Right cardiac atrium (tissue), 5 donors: ENCODE data around the gene HMGN1. TPM values are rescaled to one million over a fixed set of nuclear protein-coding genes. Genes with fewer than 3 reads are reported as not detected.
A peak's percentile ranks its signal among the peaks of the same experiment; 100 is the strongest.

Source experiments
- ATAC-seq, 2 donors: fragments of 200-7000 bp; cut with Tn5 transposase; one replicate each; pipeline versions ENCODE4 v1.8.0 to v1.9.1; 2020; ENCODE audit warnings: moderate library complexity in 2 of 2, mild to moderate bottlenecking in 1 of 2
- DNase-seq, 3 donors: peaks; one replicate each; pipeline ENCODE4 v3.0.0-alpha.2; 2020
- H3K27ac ChIP-seq: one replicate; pipeline ENCODE4 v1.5.1; 2013; ENCODE audit warnings: mild to moderate bottlenecking, low read length, control low read depth, moderate library complexity
- H3K27me3 ChIP-seq: one replicate; pipeline ENCODE4 v1.6.1; 2013; ENCODE audit not compliant: control insufficient read depth, insufficient read depth
- H3K4me1 ChIP-seq: one replicate; pipeline ENCODE4 v1.6.1; 2013; ENCODE audit warnings: low read length; ENCODE audit not compliant: control insufficient read depth, insufficient read depth
- H3K4me3 ChIP-seq: one replicate; pipeline ENCODE4 v1.5.1; 2013; ENCODE audit warnings: low read length, control low read depth
- H3K9me3 ChIP-seq: one replicate; pipeline ENCODE4 v1.6.1; 2013; ENCODE audit warnings: low read length; ENCODE audit not compliant: control insufficient read depth
- WGBS: extraction: QIAGEN DNeasy Blood & Tissue Kit; methylation state at CpG from one replicate; pipeline ENCODE4 v1.1.7; 2013; 5-methylcytosine and 5-hydroxymethylcytosine counted together
- intact Hi-C, 4 donors: fragments of 100-400 bp; cut with DNase I; formaldehyde crosslinking; loops; one replicate each; pipeline versions ENCODE4 v1.11.0 to v1.14.0; 2022 to 2023
- polyA plus RNA-seq: library from polyadenylated mRNA; stranded (reverse); fragments of 200-250 nt; gene quantifications from one replicate; pipeline ENCODE4 v1.2.3, GENCODE V29; 2013
- total RNA-seq, 4 donors: library from RNA; stranded (reverse); fragmentation: NEBNext Ultra II Directional; extraction: Animal tissue kit (Norgen Biotek cat#: 25700); gene quantifications; one replicate each; pipeline ENCODE4 v1.2.1, GENCODE V29; 2021
- donor health status: healthy with polysubstance abuse.
- donor health status: DM: no; HTN: yes; CAD: no.
- donor health status: DM: no; HTN: no; CAD: no.
- donor health status: DM: no; HTN: yes; CAD: no; lungs with severe emphysema.
- donor health status: DM: yes; HTN: yes; CAD: no.

HMGN1 gene
- total and polyA plus RNA-seq, 5 donors: 50.7 to 84.6 (median 78.2) TPM

GRCh38 chr21:39330001-39330400 lies 18.9 kb downstream of the HMGN1 start:
- 91% methylated on average over 6 of the region's 6 CpGs for WGBS
- Histone ChIP-seq H3K4me3 (no peak overlapping the region), H3K27ac (no peak overlapping the region), H3K4me1 (no peaks in the 10 kb centered on the region), H3K9me3 (no peaks in the 10 kb centered on the region), H3K27me3 (no peaks in the 10 kb centered on the region)
- DNase-seq: no peak
- no peak for ATAC-seq
- intact Hi-C loops: no loop called here

DNA sequence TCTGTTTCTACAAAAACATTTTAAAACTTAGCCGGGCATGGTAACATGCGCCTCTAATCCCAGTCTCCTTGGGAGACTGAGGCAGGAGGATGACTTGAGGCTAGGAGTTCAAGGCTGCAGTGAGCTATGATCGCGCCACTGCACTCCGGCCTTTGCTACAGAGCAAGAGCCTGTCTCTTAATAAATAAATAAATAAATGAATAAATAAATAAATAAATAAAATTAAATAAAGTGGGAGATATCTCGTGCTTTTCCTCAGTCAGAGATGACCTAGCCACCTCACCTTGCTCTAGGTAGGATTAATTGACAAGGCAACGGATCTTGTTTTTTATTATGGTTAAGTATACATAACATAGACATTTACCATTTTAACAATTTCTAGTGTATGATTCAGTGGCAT lies 21.2 kb downstream of the HMGN1 start:
- 97% methylated on average over 7 of the region's 7 CpGs for WGBS
- ATAC-seq (no peak), DNase-seq (no peak)
- intact Hi-C loops: no loop called here
- no peaks in the 10 kb centered on the region for H3K4me1 ChIP-seq
- no peak overlapping the region for H3K4me3 ChIP-seq
- H3K9me3 ChIP-seq: no peaks in the 10 kb centered on the region
- no peak overlapping the region for H3K27ac ChIP-seq
- H3K27me3 ChIP-seq: no peaks in the 10 kb centered on the region

GRCh38 chr21:39326607-39327307 lies 22.1 kb downstream of the HMGN1 start:
- no peak overlapping the region for H3K27ac ChIP-seq
- H3K27me3 ChIP-seq: no peaks in the 10 kb centered on the region
- H3K4me1 ChIP-seq: no peaks in the 10 kb centered on the region
- WGBS: 82% methylated on average over 7 of the region's 7 CpGs
- H3K9me3 ChIP-seq: no peaks in the 10 kb centered on the region
- no peak overlapping the region for H3K4me3 ChIP-seq
- no peak for DNase-seq
- intact Hi-C loops: no loop called here
- no peak for ATAC-seq

GRCh38 chr21:39325458-39325857 lies 23.4 kb downstream of the HMGN1 start:
- H3K27me3 ChIP-seq: no peaks in the 10 kb centered on the region
- no peak overlapping the region for H3K27ac ChIP-seq
- WGBS: 98% methylated on average over 4 of the region's 4 CpGs
- no peak overlapping the region for H3K4me3 ChIP-seq
- ATAC-seq: no peak
- intact Hi-C loops: no loop called here
- H3K4me1 ChIP-seq: no peaks in the 10 kb centered on the region
- DNase-seq: no peak
- no peaks in the 10 kb centered on the region for H3K9me3 ChIP-seq

- Histone ChIP-seq H3K4me3 (no peak overlapping the region), H3K4me1 (peaks cover 6% of the 10 kb centered on the region), H3K27ac (no peak overlapping the region), H3K27me3 (no peaks in the 10 kb centered on the region), H3K9me3 (no peaks in the 10 kb centered on the region)
- DNase-seq (no peak), ATAC-seq (no peak)
- intact Hi-C loops: no loop called here
- 83% methylated on average over 6 of the region's 6 CpGs for WGBS
Observed at GRCh38 chr21:39321424-39321823, 27.5 kb downstream of the HMGN1 start.

- H3K4me1 ChIP-seq: peaks cover 6% of the 10 kb centered on the region
- intact Hi-C loops: loop anchor here in 2 of 4 donors (10.0 kb wide), 1 partner anchor 65 kb away; a partner anchor contains a TSS
- DNase-seq (peak in 1 of 3 donors; percentile 26), ATAC-seq (peak; percentile 52 to 68)
- WGBS: 53% methylated on average over 3 of the region's 3 CpGs
- no peak overlapping the region for H3K4me3 ChIP-seq
- H3K9me3 ChIP-seq: no peaks in the 10 kb centered on the region
- H3K27me3 ChIP-seq: no peaks in the 10 kb centered on the region
- H3K27ac ChIP-seq: peak overlapping the region; percentile 96
Observed at GRCh38 chr21:39319814-39320332, 29.0 kb downstream of the HMGN1 start.

DNA sequence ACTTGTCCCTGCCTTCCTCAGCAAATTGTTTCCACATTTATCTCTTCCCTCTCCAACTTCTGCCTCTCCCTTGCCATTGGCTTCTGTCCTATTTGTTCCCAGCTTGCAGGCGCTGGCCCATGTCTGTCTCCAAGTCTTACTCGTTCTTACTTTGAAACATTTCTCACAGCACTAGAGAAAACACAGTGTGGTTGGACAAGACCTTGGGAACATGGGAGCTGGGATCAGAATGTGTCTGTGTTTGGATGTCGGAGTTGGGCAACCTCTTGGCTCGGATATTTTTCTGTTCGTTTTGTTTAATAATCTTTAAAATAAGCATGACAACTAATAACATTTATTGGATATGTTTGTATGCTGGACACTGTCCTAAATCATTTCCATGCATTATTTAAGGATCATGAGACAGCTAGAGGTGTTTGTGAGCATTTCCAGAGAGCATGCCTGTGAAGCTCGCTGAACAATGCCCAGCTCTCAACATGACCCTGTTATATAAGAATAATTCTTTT lies 29.6 kb downstream of the HMGN1 start:
- WGBS: 30% methylated on average over 6 of the region's 6 CpGs
- peaks cover 8% of the 10 kb centered on the region for H3K4me1 ChIP-seq
- no peaks in the 10 kb centered on the region for H3K9me3 ChIP-seq
- no peak overlapping the region for H3K4me3 ChIP-seq
- H3K27ac ChIP-seq: peak overlapping the region; percentile 63
- intact Hi-C loops: loop anchor here in 2 of 4 donors (10.0 kb wide), 1 partner anchor 65 kb away; a partner anchor contains a TSS
- peak; percentile 30 to 81 (median 78) for DNase-seq
- peak; percentile 64 to 85 for ATAC-seq
- H3K27me3 ChIP-seq: no peaks in the 10 kb centered on the region

DNA sequence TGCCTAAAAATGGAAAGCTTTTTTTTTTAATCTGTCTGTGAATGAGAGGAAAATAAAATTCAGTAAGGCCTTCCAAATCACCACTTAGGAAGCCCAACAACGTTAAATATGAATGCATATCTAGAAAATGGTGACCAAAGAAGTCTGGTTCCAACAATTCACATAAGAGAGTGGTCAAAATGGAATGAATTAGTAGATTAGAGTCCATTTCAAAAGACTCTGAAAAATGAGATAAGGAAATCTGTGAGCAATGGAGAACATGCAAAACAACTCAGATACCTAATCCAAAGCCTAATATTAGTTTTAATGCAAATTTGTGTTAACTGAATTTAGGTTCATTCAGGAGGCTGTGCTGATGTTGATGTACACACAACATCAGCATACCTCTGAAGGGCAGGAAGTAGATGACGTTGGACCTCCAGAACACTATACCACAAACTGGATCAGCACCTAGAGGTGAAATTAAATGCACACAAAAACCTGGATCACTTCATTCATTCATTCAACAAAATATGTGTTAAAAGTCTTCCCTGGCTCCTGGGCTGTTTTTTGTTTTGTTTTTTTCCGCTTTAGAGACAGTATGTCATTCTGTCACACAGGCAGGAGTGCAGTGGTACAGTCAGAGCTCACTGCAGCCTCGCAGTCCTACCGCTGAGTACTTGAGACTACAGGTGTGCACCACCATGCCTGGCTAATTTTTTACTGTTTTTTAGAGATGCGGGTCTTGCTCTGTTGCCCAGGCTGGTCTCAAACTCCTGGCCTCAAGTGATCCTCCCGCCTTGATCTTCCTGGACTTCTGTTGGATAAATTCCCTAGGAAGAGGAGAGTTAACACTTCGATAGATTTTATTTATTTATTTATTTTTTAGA lies 30.6 kb downstream of the HMGN1 start:
- Histone ChIP-seq H3K9me3 (no peaks in the 10 kb centered on the region), H3K27ac (peak overlapping the region; percentile 40), H3K27me3 (no peaks in the 10 kb centered on the region), H3K4me1 (peaks cover 8% of the 10 kb centered on the region), H3K4me3 (no peak overlapping the region)
- DNase-seq (no peak), ATAC-seq (no peak)
- intact Hi-C loops: loop anchor here in 2 of 4 donors (10.0 kb wide), 1 partner anchor 66 kb away; a partner anchor contains a TSS
- WGBS: 71% methylated on average over 8 of the region's 8 CpGs

DNA sequence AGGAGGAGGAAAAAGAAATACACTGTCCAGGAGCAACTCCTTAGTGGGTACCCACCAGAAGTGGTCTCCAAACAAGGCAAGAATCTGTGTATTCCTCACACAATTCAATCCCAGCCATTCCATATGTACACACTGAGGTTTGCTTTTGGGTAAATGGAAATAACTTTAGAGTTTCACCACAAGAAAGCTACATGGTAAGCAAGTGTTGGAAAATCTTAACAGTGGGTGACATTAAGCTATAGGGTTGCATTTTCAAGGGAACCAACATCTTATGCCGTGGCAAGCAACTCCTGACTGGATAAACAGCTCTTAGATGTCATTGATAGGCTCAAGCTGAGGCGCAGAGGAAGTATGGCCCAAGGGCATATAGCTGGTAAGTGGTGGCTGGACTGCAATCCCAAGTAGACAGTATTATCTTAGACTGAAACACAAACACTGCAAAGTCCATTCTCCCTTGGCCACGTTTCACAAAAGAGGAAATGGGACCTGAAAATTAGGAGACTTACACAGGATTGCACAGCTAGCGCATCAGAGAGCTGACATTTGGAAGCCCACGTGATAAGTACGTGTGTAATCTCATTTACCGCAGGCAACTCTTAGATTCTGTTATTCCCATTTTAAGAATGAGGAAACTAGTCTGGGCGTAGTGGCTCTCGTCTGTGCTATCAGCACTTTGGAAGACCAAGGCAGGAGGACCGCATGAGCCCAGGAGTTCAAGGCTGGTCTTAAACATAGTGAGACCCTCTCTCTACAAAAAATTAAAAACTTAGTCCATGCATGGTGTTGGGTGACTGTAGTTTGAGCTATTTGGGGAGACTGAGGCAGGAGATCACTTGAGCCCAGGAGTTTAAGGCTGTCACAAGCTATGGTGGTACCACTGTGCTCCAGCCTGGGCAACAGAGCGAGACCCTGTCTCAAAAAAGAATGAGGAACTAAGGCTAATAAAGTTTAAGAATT lies 31.5 kb downstream of the HMGN1 start:
- H3K27ac ChIP-seq: no peak overlapping the region
- DNase-seq (no peak), ATAC-seq (no peak)
- no peak overlapping the region for H3K4me3 ChIP-seq
- intact Hi-C loops: loop anchor here in 2 of 4 donors (10.0 kb wide), 1 partner anchor 67 kb away; a partner anchor contains a TSS
- peaks cover 8% of the 10 kb centered on the region for H3K4me1 ChIP-seq
- 52% methylated on average over 11 of the region's 11 CpGs for WGBS
- H3K9me3 ChIP-seq: no peaks in the 10 kb centered on the region
- H3K27me3 ChIP-seq: no peaks in the 10 kb centered on the region

DNA sequence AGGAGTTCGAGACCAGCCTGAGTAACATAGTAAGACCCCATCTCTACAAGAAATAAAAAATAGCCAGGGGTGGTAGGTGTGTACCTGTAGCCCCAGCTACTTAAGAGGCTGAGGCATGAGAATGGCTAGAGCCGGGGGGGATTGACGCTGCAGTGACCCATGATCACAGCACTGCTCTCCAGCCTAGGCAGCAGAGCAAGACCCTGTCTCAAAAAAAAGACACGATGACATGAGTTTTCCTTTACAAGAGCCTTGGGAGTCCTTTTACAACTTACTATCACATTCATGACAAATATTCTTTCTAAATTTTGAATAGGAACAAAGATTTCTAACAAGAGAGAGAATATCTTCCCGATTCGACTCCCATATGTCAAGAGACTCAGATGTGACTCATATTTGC lies 32.2 kb downstream of the HMGN1 start:
- ATAC-seq (no peak), DNase-seq (no peak)
- H3K9me3 ChIP-seq: no peaks in the 10 kb centered on the region
- 92% methylated on average over 6 of the region's 6 CpGs for WGBS
- intact Hi-C loops: loop anchor here in 2 of 4 donors (10.0 kb wide), 1 partner anchor 68 kb away; a partner anchor contains a TSS
- H3K4me1 ChIP-seq: peaks cover 8% of the 10 kb centered on the region
- H3K27ac ChIP-seq: no peak overlapping the region
- H3K27me3 ChIP-seq: no peaks in the 10 kb centered on the region
- no peak overlapping the region for H3K4me3 ChIP-seq
